ENCODE measurements around the gene ANKRD24. TPM values are rescaled to one million over a fixed set of nuclear protein-coding genes. Genes with fewer than 3 reads are reported as not detected.
"Not testable (repeated sequence)": the region's sequence is repeated elsewhere in the genome, so short reads cannot be mapped to it uniquely, and the experiment has no call there.

ANKRD24 gene
- polyA plus RNA-seq, 1 donor, result 2.9 TPM

DNA sequence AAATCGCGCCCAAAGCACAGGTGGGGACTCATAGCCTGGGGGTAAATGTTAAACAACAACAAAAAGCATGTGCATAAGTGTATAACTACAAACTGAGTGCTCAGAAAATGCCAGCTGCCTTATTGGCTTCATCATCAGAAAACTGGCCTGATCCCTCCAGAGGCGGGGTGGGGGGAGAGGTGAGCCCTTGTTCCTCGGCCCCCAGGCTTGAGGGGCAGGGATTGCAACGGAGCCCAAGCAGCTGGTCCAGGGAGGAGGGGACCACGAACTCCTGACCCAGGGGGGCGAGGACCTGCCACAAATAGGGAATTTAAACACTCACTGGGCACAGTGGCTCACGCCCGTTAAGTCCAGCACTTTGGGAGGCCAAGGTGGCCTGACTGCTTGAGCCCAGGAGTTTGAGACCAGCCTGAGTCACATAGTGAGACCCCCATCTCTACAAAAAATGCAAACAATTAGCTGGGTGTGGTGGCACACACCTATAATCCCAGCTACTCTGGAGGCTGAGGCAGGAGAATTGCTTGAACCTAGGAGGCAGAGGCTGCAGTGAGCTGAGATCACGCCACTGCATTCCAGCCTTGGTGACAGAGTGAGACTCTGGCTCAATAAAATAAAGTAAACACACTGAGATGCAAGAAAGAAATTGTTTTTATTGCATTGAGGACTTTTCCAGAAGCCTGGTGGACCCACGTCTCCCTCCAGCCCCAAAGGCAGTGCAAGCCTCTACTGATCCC, 8.8 kb upstream of the ANKRD24 start:
- DNase-seq (ENCODE audit: low read depth), result no peak

DNA sequence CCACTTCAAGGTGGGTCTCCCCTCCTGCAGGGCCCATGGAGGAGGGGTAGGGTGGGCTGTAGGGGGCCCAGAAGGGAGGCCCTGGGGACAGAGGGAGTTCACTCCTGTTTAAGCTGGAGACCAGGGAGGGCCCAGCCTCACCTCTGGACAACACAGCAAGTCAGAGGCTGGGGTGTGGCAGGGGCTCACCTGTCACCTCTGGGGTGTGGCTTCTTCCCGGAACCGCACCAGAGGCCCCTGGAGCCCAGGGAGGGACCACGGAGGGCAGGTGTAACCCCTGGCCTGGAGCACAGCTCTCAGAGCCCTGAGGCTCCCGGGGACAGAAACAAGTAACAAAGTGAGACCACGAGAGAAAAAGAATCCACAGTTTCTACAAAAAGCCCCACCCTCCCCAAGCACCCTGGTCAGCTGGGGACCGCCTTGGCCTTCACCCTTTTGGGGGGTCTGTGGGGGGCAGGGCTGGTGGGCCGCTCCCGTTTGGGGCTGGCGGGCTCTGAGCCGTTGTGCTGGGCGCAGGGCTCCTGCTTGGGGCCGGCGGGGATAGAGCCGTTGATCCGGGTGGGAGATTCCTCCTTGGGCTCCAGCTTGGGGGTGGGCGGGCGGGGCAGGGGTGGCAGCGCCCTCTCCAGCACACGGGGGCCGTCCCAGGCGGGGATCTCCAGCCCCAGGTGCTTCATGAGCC, 8.1 kb upstream of the ANKRD24 start:
- DNase-seq (ENCODE audit: low read depth), result no peak

DNA sequence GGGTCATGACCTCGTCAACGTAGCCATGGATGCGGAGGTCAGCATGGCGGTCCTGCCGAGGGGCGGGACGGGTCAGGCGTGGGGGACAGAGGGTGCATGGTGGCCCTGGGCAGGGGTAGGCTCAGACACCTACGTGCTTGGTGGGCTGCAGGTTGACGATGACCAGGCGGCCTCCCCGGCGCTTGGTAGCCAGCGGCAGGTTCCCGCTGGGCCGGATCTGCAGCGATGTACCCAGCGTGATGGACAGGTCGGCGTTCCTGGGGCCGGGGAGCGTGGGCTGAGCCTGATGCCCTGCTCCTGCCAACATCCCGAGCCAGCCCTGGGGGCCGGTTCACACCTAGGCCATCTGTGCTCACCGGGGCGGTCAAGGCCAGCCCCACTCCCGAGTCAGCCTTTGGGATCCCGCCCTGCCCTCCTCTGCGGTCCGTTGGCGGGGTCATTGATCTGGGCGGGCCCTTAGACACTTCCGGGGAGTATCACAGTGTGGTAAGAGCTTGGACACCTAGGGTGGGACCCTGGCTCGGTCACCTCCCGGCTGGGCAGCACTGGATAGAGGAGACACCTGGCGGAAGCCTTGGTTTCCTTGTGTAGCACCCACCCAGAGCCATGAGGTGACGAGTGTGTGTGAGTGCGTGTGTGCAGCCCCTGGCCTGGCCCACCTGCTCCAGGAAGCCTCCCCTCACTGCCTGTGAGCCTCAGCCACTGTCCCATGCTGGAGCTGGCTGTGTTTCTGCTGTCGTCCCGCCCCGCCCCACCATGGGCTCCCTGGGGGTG, 7.4 kb upstream of the ANKRD24 start:
- DNase-seq (ENCODE audit: low read depth), result no peak

DNA sequence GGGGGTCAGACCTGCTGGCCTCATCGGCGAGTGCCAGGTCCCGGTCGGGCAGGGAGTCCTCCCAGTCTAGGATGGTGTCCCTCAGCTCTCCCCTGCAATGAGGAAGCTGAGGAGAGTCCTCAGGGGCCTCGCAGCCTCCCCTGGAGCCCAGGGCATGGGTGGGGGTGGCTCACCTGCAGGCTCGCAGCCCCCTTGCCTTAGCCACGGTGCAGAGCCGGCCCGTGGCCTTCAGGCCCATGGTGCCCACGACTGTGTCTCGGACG, 6.9 kb upstream of the ANKRD24 start:
- no peak for DNase-seq (ENCODE audit: low read depth)

DNA sequence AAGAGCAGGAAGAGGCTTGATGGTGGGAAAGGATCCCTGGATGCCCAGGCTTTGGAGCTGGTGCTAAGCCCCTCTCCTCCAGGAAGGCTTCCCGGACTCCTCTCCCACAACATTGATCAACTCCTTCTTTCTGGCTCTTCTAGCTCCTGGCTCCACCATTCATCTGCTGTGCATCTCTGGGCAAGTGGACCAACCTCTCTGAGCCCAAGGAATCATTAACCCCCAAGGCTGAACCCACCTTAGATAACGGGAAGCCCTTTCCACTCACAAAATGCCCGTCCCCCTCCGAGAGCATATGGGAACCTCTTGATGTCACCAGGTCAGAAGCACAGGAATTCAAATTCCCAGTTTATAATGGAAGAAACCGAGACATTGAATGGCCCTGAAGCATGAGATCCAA, 5.3 kb upstream of the ANKRD24 start:
- DNase-seq (ENCODE audit: low read depth), result no peak

DNA sequence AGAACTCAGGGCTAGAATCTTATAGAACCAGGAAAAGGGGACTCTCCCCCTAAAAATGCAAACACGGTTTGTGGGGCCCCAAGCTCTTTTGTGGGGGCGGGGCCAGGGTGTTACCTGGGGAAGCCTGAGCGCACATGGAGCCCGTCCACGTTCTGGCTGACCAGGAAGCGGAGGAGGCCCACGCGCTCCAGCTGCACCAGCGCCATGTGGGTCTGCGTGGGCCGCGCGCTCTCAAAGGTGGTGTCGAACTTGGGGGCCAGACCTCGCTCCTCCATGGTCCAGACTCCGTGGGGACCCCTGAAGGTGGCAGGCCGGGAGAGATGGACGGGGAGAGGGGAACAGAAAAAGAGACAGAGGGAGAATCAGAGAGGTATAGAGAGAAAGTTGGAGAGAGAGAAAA, 3.5 kb upstream of the ANKRD24 start:
- DNase-seq (ENCODE audit: low read depth), result no peak

DNA sequence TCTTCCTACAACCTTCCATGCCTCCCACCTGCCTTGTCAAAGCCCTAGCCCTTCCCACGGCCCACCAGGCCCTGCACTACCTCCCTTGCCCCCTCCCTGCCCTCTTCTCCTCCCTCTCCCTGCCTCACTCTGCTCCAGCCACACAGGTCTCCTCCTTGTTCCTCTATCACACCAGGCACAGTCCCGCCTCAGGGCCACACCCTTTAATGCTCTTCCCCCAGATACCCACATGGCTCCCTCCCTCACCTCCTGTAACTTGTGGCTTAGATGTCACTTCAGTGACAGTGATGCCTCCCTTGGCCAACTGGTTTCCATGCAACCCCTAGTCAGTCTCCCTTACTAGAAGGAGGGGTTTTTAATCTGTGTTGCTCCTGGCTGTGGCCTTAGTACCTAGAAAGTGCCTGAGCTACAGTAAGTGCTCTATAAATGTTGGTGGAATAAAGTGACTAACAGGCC, 1.4 kb upstream of the ANKRD24 start:
- DNase-seq (ENCODE audit: low read depth), result no peak

DNA sequence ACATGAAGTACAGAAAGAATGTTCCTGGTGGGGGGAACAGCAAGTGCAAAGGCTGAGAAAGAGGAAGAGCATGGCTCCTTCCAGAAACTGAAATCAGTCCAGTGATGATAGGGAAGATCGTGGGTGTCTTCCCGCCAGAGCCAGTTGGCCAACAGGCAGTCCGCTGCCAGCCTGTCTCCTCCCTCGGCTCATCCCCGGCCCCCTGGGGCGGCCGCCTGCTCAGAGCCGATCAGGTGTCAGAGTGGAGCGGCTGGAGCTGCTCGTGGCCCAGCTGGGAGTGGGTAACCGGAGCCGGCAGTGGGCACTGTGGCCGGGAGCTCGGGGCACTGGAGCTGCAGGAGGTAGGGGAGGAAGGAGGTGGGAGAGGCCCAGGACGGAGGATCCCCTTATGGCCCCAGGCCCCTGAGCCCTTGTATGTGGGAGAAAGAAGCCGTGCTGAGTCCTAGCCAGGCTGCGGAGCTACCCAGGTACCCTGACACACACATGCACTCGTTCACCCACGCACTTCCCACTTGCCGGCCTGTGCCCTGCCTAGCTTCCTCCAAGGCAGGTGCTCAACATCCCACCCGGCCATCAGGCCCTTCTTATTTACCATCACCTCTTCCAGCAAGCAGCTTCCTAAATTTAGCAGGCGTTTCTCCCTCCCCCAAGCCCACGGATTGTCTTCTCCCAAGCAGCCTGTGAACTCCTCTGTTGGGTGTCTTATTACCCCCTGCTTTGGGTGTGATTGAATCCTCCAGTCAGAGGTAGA, 1.7 kb downstream of the ANKRD24 start:
- no peak for DNase-seq (ENCODE audit: low read depth)

DNA sequence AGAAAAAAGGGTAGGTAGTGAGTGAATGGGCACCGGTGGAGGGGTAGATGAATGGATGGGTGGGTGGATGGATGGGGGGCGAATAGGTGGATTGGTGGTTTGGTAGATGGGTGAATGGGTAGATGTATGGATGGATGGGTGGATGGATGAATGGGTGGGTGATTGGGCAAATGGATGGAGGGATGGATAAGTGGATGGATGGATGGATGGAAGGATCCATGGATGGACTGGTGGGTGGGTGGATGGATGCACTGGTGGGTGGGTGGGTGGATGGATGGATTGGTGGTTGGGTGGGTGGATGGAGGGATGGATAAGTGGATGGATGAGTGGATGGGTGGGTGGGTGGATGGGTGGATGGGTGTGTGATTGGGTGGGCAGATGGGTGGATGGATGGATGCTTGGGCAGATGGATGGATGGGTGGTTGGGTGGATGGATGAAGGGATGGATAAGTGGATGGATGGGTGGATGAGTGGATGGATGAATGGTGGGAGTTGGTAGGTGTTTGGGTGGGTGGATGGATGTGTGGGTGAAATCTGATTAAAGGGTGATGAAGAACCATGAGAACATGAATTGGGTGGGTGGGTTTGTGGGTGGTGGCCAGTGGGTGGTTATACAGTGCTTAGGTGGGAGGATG, 2.3 kb downstream of the ANKRD24 start:
- no peak for DNase-seq (ENCODE audit: low read depth)

DNA sequence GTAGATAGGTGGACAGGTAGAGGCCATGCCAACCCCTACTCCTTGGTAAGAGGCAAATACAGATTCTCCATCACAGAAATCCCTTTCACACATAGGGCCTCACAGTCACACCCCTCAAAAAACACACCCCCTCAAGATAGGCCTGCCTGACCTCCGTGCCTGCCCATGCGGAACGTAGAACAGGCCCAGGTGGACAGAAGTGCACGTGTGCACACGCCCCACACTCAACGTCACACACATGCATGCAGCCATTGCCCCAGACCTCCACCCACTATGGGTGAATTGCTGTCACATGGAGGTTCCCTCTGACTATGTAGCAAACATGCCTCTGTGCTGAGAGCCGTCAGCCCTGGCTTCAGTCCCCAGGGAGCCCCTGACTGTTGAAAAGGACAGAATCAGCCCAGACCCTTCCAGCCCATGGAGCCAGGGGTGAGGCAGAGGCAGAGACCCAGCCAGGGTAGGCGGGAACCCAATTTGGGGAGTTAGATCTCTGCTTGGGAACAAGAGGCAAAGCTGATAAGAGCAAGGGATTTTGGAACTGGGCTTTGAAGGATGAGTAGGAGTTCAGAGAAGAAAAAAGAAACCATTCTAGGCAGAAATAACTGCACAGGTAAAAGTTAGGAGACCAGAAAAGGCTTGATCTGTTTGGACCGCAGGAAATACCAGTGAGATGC, 3.1 kb downstream of the ANKRD24 start:
- DNase-seq (ENCODE audit: low read depth), result no peak

DNA sequence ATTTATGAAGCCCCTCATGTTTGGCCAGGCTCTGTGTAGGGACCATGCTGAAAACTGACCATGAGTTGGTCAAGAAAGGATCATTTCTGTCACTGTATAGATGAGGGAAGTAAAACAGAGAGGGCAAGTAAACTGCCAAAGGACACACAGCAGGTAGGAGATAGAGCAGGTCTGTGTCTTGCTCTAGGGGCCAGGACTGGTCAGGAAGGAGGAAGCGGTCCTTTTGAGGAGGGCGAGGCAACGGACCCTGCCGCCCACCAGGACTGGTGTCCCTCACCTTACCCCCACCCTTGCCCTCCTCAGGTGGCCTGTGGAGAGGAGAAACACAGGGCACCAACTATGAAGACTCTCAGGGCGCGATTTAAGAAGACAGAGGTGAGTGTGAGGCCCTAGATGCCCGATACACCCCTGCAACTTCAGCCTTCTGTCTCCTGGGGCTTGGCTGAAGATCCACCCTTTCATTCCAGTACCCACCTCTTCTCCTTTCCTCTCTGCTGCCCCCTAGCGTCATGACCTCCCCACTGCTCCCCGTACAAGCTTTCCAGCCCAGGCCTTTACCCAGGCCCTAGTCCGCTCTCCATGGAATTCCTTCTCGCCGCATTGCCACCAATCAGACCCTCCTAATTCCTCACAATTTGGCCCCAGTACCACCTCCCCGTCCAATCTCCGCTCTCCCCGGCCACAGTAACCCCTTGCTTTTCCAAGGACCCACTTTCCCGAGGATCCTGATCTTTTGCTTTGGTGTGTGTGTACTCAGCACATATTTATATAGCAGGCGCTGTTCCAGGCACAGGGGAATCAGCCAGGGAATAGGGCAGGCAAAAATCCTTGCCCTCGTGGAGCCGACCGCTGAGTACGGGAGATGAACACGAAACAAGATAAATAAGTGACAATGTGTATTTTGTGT, 3.9 kb downstream of the ANKRD24 start:
- DNase-seq (ENCODE audit: low read depth), result no peak

DNA sequence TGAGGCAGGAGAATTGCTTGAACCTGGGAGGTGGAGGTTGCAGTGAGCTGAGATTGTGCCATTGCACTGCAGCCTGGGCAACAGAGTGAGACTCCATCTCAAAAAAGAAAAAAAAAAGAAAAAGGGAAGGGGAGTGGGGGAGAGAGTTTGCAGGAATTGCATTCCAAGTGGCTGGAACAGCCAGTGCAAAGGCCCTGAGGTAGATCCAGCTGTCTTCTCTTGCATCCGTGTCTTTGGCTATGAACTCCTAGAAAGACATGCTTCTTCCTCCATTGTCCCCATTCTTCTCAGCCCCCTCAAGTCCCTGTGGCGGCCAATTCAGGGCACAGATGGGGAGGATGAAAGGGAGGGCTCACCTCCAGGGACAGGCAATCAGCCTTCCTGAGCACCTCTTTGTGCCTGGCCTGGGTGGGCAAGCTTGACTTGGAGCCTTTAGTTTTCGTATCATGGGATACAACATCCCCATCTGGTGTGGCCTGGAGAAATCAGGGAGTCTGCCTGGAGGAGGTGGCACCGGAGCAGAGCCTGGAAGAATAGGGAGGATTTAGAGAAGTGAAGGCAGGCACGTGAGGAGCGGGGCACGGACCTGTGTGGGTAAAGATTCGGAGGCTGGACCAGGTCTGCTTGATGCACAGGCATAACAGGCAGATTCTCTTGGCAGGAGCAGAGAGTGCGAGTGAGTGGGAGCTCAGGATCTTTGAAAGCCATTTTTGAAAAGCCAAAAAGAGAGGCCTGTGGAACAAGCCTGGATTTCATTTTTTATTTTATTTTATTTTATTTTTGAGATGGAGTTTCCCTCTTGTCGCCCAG, 5.0 kb downstream of the ANKRD24 start:
- no peak for DNase-seq (ENCODE audit: low read depth)

DNA sequence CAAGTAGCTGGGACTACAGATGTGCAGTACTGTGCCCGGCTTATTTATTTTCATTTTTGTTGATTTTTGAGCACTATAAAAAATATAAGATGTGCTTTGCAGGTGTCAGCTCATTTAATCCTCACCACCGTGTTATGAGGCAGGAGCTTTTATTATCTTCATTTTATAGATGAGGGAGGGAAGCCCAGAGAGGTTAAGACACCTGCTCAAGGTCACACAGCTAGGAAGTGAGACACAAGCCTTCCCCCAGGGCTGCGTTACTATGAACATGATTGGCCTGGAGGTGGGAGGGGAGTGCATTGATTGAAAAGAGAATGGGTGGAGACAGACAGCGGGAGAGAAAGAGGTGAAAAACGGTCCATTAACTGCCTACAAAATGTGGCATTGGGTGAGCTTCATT, 7.2 kb downstream of the ANKRD24 start:
- no peak for DNase-seq (ENCODE audit: low read depth)

DNA sequence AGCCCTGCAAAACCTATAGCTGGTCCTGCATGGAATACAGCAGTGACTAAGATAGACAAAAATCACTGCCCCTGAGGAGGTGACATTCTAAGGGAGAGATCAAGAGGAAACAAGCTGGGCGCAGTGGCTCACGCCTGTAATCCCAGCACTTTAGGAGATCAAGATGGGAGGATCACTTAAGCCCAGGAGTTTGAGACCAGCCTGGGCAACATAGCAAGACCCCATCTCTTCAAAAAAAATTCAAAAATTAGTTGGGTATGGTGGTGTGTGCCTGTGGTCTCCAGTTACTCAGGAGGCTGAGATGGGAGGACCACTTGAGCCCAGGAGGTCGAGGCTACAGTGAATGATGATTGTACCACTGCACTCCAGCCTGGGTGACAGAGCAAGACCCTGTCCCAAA, 10.0 kb downstream of the ANKRD24 start:
- not testable (repeated sequence) for DNase-seq (ENCODE audit: low read depth)

DNA sequence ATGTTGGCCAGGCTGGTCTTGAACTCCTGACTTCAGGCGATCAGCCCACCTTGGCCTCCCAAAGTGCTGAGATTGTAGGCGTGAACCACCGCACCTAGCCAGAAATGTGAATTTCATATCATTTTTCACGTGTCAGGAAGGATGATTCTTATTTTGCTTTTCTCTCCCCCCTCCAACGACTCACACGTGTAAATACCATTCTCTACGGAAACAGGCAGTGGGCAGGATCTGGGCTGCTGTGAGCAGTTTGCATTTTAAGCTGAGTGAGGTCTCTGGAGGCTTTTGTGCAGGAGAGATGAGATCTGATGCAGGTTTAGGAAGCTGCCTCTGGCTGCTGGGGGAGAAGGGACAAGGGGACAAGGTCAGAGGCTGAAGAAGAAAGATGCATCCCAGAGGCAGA, 11.9 kb downstream of the ANKRD24 start:
- no peak for DNase-seq (ENCODE audit: low read depth)

DNA sequence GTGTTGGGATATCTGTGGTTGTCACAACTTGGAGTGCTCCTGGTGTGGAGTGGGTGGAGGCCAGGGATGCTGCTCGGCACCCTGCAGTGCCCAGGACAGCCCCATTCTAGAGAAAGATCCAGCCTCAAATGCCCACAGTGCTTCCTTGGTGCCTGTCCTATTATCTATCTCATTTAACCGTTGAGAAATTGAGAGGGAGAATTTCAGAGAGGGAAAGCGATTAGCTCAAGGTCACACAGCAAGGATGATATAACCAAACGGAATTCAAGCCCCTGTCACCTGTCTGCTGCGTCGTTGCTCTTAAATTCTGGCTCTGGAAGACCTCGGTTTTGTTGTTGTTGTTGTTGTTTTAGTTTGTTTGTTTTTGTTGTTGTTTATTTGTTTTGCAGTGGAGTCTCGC, 13.5 kb downstream of the ANKRD24 start:
- DNase-seq (ENCODE audit: low read depth), result no peak

DNA sequence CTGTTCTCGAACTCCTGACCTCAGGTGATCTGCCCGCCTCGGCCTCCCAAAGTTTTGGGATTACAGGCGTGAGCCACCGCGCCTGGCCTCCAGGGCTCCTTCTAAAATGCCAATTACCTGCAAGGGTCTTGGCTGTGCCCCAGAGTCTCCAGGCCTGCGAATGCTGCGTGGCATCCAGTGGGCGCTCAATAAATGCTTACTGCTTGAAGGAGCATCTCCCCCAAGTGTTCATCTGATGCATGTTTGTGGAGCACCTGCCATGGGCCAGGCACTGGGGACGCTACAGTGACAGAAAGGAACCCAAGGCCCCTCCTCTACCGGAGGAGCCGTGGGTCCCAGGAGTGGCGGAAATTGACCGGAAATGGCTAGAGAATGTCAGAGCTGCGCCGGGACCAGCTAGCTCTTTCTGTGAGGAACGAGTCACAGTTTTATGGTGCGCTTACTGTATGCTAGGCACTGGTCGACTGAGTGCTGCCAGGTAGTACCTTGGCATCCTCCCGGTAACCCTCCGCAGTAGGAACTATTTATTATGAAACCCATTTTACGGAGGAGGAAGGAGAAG, 14.2 kb downstream of the ANKRD24 start:
- DNase-seq (ENCODE audit: low read depth), result no peak

DNA sequence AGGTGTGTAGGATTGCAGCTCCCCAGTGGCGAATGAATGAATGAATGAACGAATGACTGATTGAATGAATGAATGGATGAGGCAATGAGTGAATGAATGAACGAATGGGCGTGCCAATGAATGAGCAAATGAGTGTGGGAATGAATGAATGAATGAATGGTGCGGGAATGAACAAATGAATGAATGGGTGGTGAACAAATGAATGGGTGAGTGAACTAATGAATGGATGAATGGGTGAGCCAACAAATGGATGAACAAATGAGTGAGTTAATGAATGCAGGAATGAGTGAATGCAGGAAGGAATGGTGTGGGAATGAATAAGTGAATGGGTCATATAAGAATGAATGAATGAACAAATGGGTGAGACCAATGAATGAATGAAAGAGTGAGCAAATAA, 14.7 kb downstream of the ANKRD24 start:
- DNase-seq (ENCODE audit: low read depth), result no peak
